IMR-90 (cell line): ENCODE data around the gene SOX11. TPM values are rescaled to one million over a fixed set of nuclear protein-coding genes. Genes with fewer than 3 reads are reported as not detected.

Source experiments
- ATAC-seq: fragments of 200-7000 bp; cut with Tn5 transposase; 2 replicates; pipeline ENCODE4 v1.9.1; 2020; ENCODE audit warnings: low read depth, mild to moderate bottlenecking, moderate library complexity
- BruUV-seq: library from RNA; stranded (reverse); fragments of 400-500 nt; replicated peaks from 2 replicates; lab custom pipeline; 2021; lab: Mats Ljungman, UMichigan
- CTCF ChIA-PET: fragments of 300-600 bp; formaldehyde crosslinking; extraction: SDS; loops from one replicate; lab custom pipeline; 2021; ENCODE audit warnings: antibody characterized with exemption; lab: Yijun Ruan, JAX
- POLR2A ChIA-PET: fragments of 300-600 bp; sonication (Branson Sonifier 250); formaldehyde crosslinking; loops from one replicate; lab custom pipeline; 2022; ENCODE audit warnings: antibody characterized with exemption; ENCODE audit not compliant: unreplicated experiment; lab: Charles Lee
- DNase-seq: peaks from one replicate; pipeline ENCODE4 v3.0.0; 2013
- H2AFZ ChIP-seq: replicated peaks from 2 replicates; pipeline ENCODE3; 2013; ENCODE audit warnings: low read length, mild to moderate bottlenecking; ENCODE audit not compliant: poor library complexity
- H2AK5ac ChIP-seq: 2 replicates; pipeline ENCODE4 v1.6.1; 2013; ENCODE audit warnings: low read depth, low read length, inconsistent platforms
- H2AK9ac ChIP-seq: replicated peaks from 2 replicates; pipeline ENCODE3; 2013; ENCODE audit warnings: mild to moderate bottlenecking, low read depth, low read length, moderate library complexity; ENCODE audit not compliant: poor library complexity
- H2BK120ac ChIP-seq: 2 replicates; pipeline ENCODE4 v1.6.1; 2013; ENCODE audit warnings: low read depth, low read length, inconsistent platforms
- H2BK15ac ChIP-seq: 3 replicates; pipeline ENCODE4 v1.6.1; 2013; ENCODE audit warnings: low read depth, low read length, inconsistent platforms
- H2BK20ac ChIP-seq: 2 replicates; pipeline ENCODE4 v1.6.1; 2013; ENCODE audit warnings: low read depth, mild to moderate bottlenecking, inconsistent platforms, low read length, moderate library complexity
- H2BK5ac ChIP-seq: 2 replicates; pipeline ENCODE4 v1.6.1; 2013; ENCODE audit warnings: mild to moderate bottlenecking, low read depth, low read length, inconsistent platforms; ENCODE audit not compliant: poor library complexity, severe bottlenecking
- H3K14ac ChIP-seq: replicated peaks from 2 replicates; pipeline ENCODE4 v1.6.1; 2013; ENCODE audit warnings: low read depth, low read length, inconsistent platforms
- H3K18ac ChIP-seq: 2 replicates; pipeline ENCODE4 v1.6.1; 2013; ENCODE audit warnings: low read depth, low read length, control low read depth
- H3K23ac ChIP-seq: 2 replicates; pipeline ENCODE4 v1.6.1; 2013; ENCODE audit warnings: low read depth, low read length, inconsistent platforms
- H3K27ac ChIP-seq: 2 replicates; pipeline ENCODE4 v1.5.1; 2013; ENCODE audit warnings: mild to moderate bottlenecking, control low read depth, low read length; ENCODE audit not compliant: insufficient read depth
- H3K27me3 ChIP-seq: 2 replicates; pipeline ENCODE4 v1.6.1; 2013; ENCODE audit warnings: low read length; ENCODE audit not compliant: control insufficient read depth, insufficient read depth
- H3K36me3 ChIP-seq: 2 replicates; pipeline ENCODE4 v1.6.1; 2013; ENCODE audit warnings: low read length, mixed read lengths; ENCODE audit not compliant: control insufficient read depth, insufficient read depth
- H3K4ac ChIP-seq: 2 replicates; pipeline ENCODE4 v1.6.1; 2013; ENCODE audit warnings: low read depth, low read length, inconsistent platforms
- H3K4me1 ChIP-seq: 2 replicates; pipeline ENCODE4 v1.6.1; 2013; ENCODE audit warnings: low read length, mixed read lengths; ENCODE audit not compliant: control insufficient read depth, insufficient read depth
- H3K4me2 ChIP-seq: 2 replicates; pipeline ENCODE4 v1.6.1; 2013; ENCODE audit warnings: low read depth, mild to moderate bottlenecking, control low read depth, low read length, moderate library complexity
- H3K4me3 ChIP-seq: 2 replicates; pipeline ENCODE4 v1.5.1; 2013; ENCODE audit warnings: low read depth, mild to moderate bottlenecking, control low read depth, low read length, moderate library complexity; ENCODE audit not compliant: insufficient read depth
- H3K56ac ChIP-seq: 2 replicates; pipeline ENCODE4 v1.6.1; 2013; ENCODE audit warnings: low read length, inconsistent platforms; ENCODE audit not compliant: insufficient read depth; ENCODE audit errors: extremely low read depth
- H3K79me1 ChIP-seq, 2 experiments: 2 replicates each; pipeline ENCODE4 v1.6.1; 2013; ENCODE audit warnings: low read length in 2 of 2, inconsistent platforms in 1 of 2, low read depth in 1 of 2
- H3K9ac ChIP-seq: 2 replicates; pipeline ENCODE4 v1.6.1; 2013; ENCODE audit warnings: low read depth, low read length, control low read depth
- H3K9me1 ChIP-seq: 2 replicates; pipeline ENCODE4 v1.6.1; 2013; ENCODE audit warnings: low read length, inconsistent platforms; ENCODE audit not compliant: insufficient read depth
- H3K9me3 ChIP-seq: 2 replicates; pipeline ENCODE4 v1.6.1; 2013; ENCODE audit warnings: low read length; ENCODE audit not compliant: control insufficient read depth, insufficient read depth
- H4K20me1 ChIP-seq: 2 replicates; pipeline ENCODE4 v1.6.1; 2013; ENCODE audit warnings: low read length, inconsistent platforms; ENCODE audit not compliant: insufficient read depth
- H4K5ac ChIP-seq: 2 replicates; pipeline ENCODE4 v1.6.1; 2013; ENCODE audit warnings: mild to moderate bottlenecking, low read depth, low read length, control low read depth
- H4K8ac ChIP-seq, 2 experiments: 2 replicates each; pipeline ENCODE4 v1.6.1; 2013; ENCODE audit warnings: low read depth in 2 of 2, low read length in 2 of 2, control low read depth in 1 of 2, inconsistent platforms in 1 of 2
- H4K91ac ChIP-seq: 2 replicates; pipeline ENCODE4 v1.6.1; 2013; ENCODE audit warnings: low read depth, low read length, inconsistent platforms; ENCODE audit not compliant: insufficient read depth
- BHLHE40 ChIP-seq: fragments of 150-350 bp; IDR thresholded peaks from 2 replicates; pipeline ENCODE4 v1.6.1; 2016; ENCODE audit warnings: mild to moderate bottlenecking, low read depth, low read length
- CEBPB ChIP-seq: IDR thresholded peaks from 2 replicates; pipeline ENCODE4 v1.6.1; 2012; ENCODE audit warnings: low read depth, low read length, improper control_type of control experiment
- MAFK ChIP-seq: IDR thresholded peaks from 2 replicates; pipeline ENCODE4 v1.6.1; 2012; ENCODE audit warnings: low read depth, low read length, improper control_type of control experiment
- POLR2A ChIP-seq: IDR thresholded peaks from 2 replicates; pipeline ENCODE4 v1.6.1; 2012; ENCODE audit warnings: mild to moderate bottlenecking, low read depth, low read length
- RAD21 ChIP-seq: IDR thresholded peaks from 2 replicates; pipeline ENCODE4 v1.6.1; 2012; ENCODE audit warnings: low read length, improper control_type of control experiment
- RCOR1 ChIP-seq: IDR thresholded peaks from 2 replicates; pipeline ENCODE4 v1.6.1; 2012; ENCODE audit warnings: mild to moderate bottlenecking, low read length, improper control_type of control experiment; ENCODE audit not compliant: insufficient replicate concordance
- RFX5 ChIP-seq: IDR thresholded peaks from 2 replicates; pipeline ENCODE4 v1.8.0; 2012; ENCODE audit warnings: low read depth, mild to moderate bottlenecking, low read length, moderate library complexity
- WGBS, 2 experiments: methylation state at CpG; one replicate each; pipeline versions ENCODE4 v1.1.5 to v1.1.7; 2013; ENCODE audit warnings: missing lambda C conversion rate in 2 of 2; ENCODE audit not compliant: insufficient read length in 1 of 2; ENCODE audit errors: extremely low coverage in 2 of 2; 5-methylcytosine and 5-hydroxymethylcytosine counted together
- dilution Hi-C: fragments of 300-500 bp; cut with HindIII; formaldehyde crosslinking; loops from one replicate; pipeline ENCODE4 v1.14.3; 2018; ENCODE audit warnings: low sequenced_read_pairs; ENCODE audit not compliant: unreplicated experiment
- in situ Hi-C: fragments of 300-500 bp; cut with MboI; formaldehyde crosslinking; loops from 3 replicates; pipeline ENCODE4 v1.14.3; 2019; ENCODE audit warnings: low sequenced_read_pairs, inconsistent platforms, mixed read lengths
- intact Hi-C: fragments of 100-400 bp; cut with micrococcal nuclease; formaldehyde crosslinking; loops from 2 replicates; pipeline ENCODE4 v1.10.0; 2022
- polyA plus RNA-seq, 3 experiments: library from polyadenylated mRNA; depleted of rRNA; stranded (reverse); fragments of >200 nt; gene quantifications; 2 replicates each; pipeline ENCODE4 v1.2.3, GENCODE V29; 2012; ENCODE audit warnings: low replicate concordance in 1 of 3
- total RNA-seq: library from RNA; depleted of rRNA; stranded (reverse); fragments of >200 nt; gene quantifications from 2 replicates; pipeline ENCODE4 v1.2.3, GENCODE V29; 2012
- TF ChIP-seq, protein P1 (sequence below): fragments of 150-350 bp; IDR thresholded peaks from 2 replicates; pipeline ENCODE4 v1.6.1; 2017; ENCODE audit warnings: mild to moderate bottlenecking, antibody characterized with exemption, low read length, low read depth
- TF ChIP-seq, protein P2 (sequence below): conservative IDR thresholded peaks from 2 replicates; pipeline ENCODE4 v1.5.1; 2012; ENCODE audit warnings: mild to moderate bottlenecking, low read depth, low read length, improper control_type of control experiment

Gene SOX11
- total and polyA plus RNA-seq, 2 of the 4 experiments (the other 2 are of a cell fraction) = 1.9 to 2.2 TPM

GRCh38 chr2:5690718-5691220 lies 1.4 kb upstream of the SOX11 start (continued):
- TF ChIP-seq, protein P1, sequence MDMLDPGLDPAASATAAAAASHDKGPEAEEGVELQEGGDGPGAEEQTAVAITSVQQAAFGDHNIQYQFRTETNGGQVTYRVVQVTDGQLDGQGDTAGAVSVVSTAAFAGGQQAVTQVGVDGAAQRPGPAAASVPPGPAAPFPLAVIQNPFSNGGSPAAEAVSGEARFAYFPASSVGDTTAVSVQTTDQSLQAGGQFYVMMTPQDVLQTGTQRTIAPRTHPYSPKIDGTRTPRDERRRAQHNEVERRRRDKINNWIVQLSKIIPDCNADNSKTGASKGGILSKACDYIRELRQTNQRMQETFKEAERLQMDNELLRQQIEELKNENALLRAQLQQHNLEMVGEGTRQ = no peak

- in situ Hi-C loops = no loop called here
- H3K36me3 ChIP-seq = no peaks in the 10 kb centered on the region
- peaks cover 2% of the 10 kb centered on the region; the same call in 1 of the 2 replicates for H3K4me1 ChIP-seq
- H2BK120ac ChIP-seq = peak overlapping the region; percentile 64
- CTCF ChIA-PET = no interaction called here
- peak overlapping the region; percentile 93 for H3K9ac ChIP-seq
- peak overlapping the region; percentile 90; the same call in 1 of the 2 replicates for H3K23ac ChIP-seq
- 0 out of 2 replicates have a peak overlapping the region, but pooled peaks have one; percentile 31 for H3K18ac ChIP-seq
- ATAC-seq = peak; percentile 42
- WGBS, 2 experiments = 0% methylated on average over 22 of the region's 83 CpGs; no CpG with 5 or more reads in 1 of the 2 experiments
- peak overlapping the region; percentile 44 to 76; a peak in 1 of 4 replicates for H4K8ac ChIP-seq
- peak; percentile 70 for DNase-seq
- peaks cover 0 to 8% of the 10 kb centered on the region in 2 experiments; a peak in 2 of 4 replicates for H3K79me1 ChIP-seq
- H3K9me3 ChIP-seq = no peaks in the 10 kb centered on the region
- no TSS peak for BruUV-seq
- H3K56ac ChIP-seq = peak overlapping the region; percentile 94; the same call in 1 of the 2 replicates
- H3K4me3 ChIP-seq = peak overlapping the region; percentile 89
- H2BK5ac ChIP-seq = peak overlapping the region; percentile 66
- dilution Hi-C loops = no loop called here
- peak overlapping the region; percentile 89 for H2AFZ ChIP-seq
- no peak overlapping the region for H2AK5ac ChIP-seq
- H4K5ac ChIP-seq = no peak overlapping the region
- peak overlapping the region; percentile 77 for H3K27ac ChIP-seq
- intact Hi-C loops = loop anchor here (5.0 kb wide), 1 partner anchor 491 kb away; no protein-coding TSS in a partner anchor
- POLR2A ChIA-PET = no interaction called here
- no peaks in the 10 kb centered on the region for H3K9me1 ChIP-seq
- no peak overlapping the region for H4K91ac ChIP-seq
- peak overlapping the region; percentile 1; the same call in 1 of the 3 replicates for H2BK15ac ChIP-seq
- peak overlapping the region; percentile 79 for H3K14ac ChIP-seq
- no peak overlapping the region for H2BK20ac ChIP-seq
- no peaks in the 10 kb centered on the region for H3K27me3 ChIP-seq
- peaks cover 12% of the 10 kb centered on the region; the same call in 1 of the 2 replicates for H4K20me1 ChIP-seq
- H2AK9ac ChIP-seq = peak overlapping the region; percentile 80
- H3K4me2 ChIP-seq = peak overlapping the region; percentile 80
- peak overlapping the region; percentile 80 for H3K4ac ChIP-seq
- TF ChIP-seq POLR2A = peak; percentile 11; the same call in 1 of the 2 replicates
- TF ChIP-seq RCOR1 = no peak
- peak; percentile 44 for TF ChIP-seq RAD21
- TF ChIP-seq, protein P1 = peak; percentile 72
- no peak for TF ChIP-seq RFX5
- TF ChIP-seq MAFK = no peak
- TF ChIP-seq CEBPB = no peak
- TF ChIP-seq, protein P2, sequence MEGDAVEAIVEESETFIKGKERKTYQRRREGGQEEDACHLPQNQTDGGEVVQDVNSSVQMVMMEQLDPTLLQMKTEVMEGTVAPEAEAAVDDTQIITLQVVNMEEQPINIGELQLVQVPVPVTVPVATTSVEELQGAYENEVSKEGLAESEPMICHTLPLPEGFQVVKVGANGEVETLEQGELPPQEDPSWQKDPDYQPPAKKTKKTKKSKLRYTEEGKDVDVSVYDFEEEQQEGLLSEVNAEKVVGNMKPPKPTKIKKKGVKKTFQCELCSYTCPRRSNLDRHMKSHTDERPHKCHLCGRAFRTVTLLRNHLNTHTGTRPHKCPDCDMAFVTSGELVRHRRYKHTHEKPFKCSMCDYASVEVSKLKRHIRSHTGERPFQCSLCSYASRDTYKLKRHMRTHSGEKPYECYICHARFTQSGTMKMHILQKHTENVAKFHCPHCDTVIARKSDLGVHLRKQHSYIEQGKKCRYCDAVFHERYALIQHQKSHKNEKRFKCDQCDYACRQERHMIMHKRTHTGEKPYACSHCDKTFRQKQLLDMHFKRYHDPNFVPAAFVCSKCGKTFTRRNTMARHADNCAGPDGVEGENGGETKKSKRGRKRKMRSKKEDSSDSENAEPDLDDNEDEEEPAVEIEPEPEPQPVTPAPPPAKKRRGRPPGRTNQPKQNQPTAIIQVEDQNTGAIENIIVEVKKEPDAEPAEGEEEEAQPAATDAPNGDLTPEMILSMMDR = peak; percentile 38
- peak; percentile 62; the same call in 1 of the 2 replicates for TF ChIP-seq BHLHE40
Measured at GRCh38 chr2:5691221-5691984, 781 bp upstream of the SOX11 start.
